ENCODE results near the gene TESK1. TPM values are rescaled to one million over a fixed set of nuclear protein-coding genes. Genes with fewer than 3 reads are reported as not detected.
"Not testable (repeated sequence)": the region's sequence is repeated elsewhere in the genome, so short reads cannot be mapped to it uniquely, and the experiment has no call there.

The TESK1 gene
- total RNA-seq, 4 donors from 2014 or later = 2.0 to 59.7 (median 15.5) TPM

DNA sequence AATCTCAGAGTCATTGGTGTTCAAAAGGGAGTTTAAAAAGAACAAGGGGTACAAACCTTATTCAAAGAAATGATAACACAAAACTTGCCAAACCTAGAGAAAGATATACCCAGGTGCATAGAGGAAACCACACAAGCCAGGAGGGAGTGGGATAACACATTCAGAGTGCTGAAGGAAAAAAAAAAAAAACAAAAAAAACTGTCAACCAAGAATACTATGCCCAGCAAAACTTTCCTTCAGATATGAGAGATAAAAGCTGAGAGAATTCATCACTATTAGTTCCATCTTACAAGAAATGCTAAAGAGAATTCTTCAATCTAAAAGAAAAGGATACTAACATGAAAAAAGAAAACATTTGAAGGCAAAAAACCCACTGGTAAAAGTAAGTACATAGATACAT lies 11.5 kb upstream of the TESK1 start:
- H3K27me3 ChIP-seq = no peaks in the 10 kb centered on the region
- intact Hi-C loops (cut with DNase I; ENCODE audit: low total_unique reads) = no loop called here
- no peak overlapping the region for H3K27ac ChIP-seq
- H3K9me3 ChIP-seq = peaks cover 0 to 11% of the 10 kb centered on the region in 2 donors
- no peaks in the 10 kb centered on the region for H3K4me1 ChIP-seq
- no peaks in the 10 kb centered on the region for H3K36me3 ChIP-seq
- no peak overlapping the region for H3K4me3 ChIP-seq
- no peak for TF ChIP-seq POLR2A (IDR thresholded peaks at IDR 0.05)
- TF ChIP-seq, protein P1, sequence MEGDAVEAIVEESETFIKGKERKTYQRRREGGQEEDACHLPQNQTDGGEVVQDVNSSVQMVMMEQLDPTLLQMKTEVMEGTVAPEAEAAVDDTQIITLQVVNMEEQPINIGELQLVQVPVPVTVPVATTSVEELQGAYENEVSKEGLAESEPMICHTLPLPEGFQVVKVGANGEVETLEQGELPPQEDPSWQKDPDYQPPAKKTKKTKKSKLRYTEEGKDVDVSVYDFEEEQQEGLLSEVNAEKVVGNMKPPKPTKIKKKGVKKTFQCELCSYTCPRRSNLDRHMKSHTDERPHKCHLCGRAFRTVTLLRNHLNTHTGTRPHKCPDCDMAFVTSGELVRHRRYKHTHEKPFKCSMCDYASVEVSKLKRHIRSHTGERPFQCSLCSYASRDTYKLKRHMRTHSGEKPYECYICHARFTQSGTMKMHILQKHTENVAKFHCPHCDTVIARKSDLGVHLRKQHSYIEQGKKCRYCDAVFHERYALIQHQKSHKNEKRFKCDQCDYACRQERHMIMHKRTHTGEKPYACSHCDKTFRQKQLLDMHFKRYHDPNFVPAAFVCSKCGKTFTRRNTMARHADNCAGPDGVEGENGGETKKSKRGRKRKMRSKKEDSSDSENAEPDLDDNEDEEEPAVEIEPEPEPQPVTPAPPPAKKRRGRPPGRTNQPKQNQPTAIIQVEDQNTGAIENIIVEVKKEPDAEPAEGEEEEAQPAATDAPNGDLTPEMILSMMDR (IDR thresholded peaks at IDR 0.05) = no peak
- no peak for DNase-seq

DNA sequence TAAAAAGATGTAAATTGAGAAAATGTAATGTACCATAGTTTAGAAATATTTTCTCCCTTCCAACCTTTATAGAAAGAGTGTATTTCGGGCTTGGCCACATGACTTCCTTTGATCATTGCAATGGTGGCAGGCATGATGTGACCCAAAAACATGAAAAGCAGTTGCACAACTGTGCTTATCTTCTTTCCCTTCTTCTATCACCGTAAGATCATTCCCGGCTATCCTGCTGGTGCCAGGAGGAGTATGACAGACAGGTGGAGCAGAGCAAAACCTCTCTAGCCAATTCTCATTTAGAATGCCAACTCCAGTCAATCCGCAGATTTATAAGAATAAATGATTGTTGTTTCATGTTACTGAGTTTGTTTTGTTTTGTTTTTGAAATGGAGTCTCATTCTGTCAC lies 10.6 kb upstream of the TESK1 start:
- Histone ChIP-seq H3K36me3 (no peaks in the 10 kb centered on the region), H3K4me3 (no peak overlapping the region), H3K4me1 (no peaks in the 10 kb centered on the region), H3K27ac (no peak overlapping the region), H3K9me3 (peaks cover 0 to 11% of the 10 kb centered on the region in 2 donors), H3K27me3 (no peaks in the 10 kb centered on the region)
- TF ChIP-seq POLR2A (IDR thresholded peaks at IDR 0.05) = no peak
- TF ChIP-seq, protein P1 (IDR thresholded peaks at IDR 0.05) = no peak
- intact Hi-C loops (cut with DNase I; ENCODE audit: low total_unique reads) = no loop called here
- no peak for DNase-seq

DNA sequence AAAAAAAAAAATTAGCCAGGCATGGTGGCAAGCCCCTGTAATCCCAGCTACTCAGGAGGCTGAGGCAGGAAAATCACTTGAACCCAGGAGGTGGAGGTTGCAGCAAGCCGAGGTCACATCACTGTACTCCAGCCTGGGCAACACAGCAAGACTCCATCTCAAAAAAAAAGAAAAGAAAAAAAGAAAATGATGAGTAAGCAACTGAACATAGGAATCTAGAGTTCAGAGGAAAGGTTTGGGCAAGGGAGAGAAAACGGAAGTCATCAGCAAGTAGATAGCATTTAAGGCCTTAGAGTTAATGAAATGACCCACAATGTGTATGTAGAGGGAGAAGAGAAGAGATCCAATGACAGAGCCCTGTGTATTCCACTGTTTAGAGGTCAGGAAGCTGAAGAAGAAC lies 8.2 kb upstream of the TESK1 start:
- H3K4me3 ChIP-seq; H3K4me1 ChIP-seq; DNase-seq; H3K27ac ChIP-seq; H3K36me3 ChIP-seq; H3K27me3 ChIP-seq; intact Hi-C loops (cut with DNase I; ENCODE audit: low total_unique reads): not testable (repeated sequence)
- peaks cover 0 to 11% of the 10 kb centered on the region in 2 donors for H3K9me3 ChIP-seq

DNA sequence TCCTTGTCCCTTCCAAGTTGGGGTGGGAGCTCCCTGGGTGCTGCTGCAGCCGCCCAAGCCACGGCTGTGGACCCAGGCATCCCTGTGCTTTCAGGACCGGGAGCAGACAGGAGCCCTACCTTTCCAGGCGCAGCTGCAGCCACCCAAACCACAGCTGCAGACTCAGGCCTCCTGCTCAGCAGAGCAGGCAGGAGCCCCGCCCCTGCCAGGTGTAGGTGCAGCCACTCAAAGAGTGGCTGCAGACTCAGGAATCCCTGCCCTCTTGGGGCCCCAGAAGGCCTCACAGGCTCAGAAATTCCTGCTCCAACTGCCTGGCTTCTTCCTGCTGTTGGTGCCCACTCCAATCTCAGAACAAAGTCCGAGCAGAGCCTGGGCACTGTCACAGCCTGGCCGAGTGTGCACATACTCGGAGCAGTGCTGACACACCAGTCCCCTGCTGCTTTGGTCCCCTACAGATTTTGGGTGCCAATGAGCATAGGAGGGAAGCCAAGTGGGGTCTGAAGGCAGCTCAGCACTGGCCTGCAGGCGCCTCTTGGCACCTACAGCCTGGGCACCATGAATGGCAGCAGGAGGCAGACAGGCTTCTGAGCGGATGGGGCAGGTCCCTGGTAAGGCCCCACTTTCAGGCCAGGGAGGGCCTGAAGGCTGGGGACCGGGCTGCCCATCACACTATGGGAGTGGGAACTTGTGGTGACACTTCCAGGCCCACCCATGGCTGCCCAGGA lies 6.0 kb upstream of the TESK1 start:
- TF ChIP-seq, protein P1 (IDR thresholded peaks at IDR 0.05) = no peak
- H3K36me3 ChIP-seq = no peaks in the 10 kb centered on the region
- no peak overlapping the region for H3K4me3 ChIP-seq
- no peaks in the 10 kb centered on the region for H3K9me3 ChIP-seq
- no peak for DNase-seq
- no peaks in the 10 kb centered on the region for H3K4me1 ChIP-seq
- no peak overlapping the region for H3K27ac ChIP-seq
- intact Hi-C loops (cut with DNase I; ENCODE audit: low total_unique reads) = no loop called here
- no peaks in the 10 kb centered on the region for H3K27me3 ChIP-seq

DNA sequence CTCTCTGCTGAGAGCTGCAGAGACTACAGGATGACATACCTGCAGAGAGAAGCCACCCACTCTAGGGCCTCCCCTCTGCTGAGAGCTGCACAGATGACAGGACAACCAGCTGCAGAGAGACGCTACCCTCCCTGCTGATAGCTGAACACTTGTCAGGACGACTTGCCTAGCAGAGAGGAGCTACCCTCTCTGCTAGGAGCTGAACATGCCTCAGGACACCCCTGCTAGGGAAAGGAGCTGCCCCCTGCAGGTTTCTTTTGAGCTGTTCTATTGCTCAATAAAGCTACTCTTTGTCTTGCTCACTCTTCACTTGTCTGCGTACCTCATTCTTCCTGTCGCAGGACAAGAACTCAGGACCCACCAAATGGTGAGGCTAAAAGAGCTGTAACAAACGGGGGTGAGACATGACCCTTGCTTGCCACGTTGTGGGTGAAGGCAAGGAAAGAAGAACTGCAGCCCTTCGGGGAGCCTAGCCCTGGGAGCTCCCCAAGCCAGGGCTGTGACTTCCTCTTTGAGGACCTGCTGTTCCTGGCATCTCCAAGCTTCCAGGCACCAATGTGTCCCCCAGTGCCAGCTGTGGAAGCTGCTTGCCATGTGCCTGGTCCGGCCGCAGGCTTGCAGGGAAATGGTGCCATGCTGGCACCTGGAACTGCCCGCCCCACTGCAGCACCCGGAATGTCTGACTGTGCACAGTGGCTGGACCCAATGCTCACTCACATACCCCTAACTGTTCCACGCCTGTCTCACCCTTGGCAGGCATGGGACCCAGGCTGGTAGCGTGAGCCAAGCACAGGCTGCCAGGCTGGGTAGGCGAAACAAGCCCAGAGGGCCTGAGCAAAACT lies 5.1 kb upstream of the TESK1 start:
- Histone ChIP-seq H3K27me3 (no peaks in the 10 kb centered on the region), H3K36me3 (no peaks in the 10 kb centered on the region), H3K4me3 (no peak overlapping the region), H3K9me3 (no peaks in the 10 kb centered on the region), H3K4me1 (no peaks in the 10 kb centered on the region), H3K27ac (no peak overlapping the region)
- DNase-seq = no peak
- intact Hi-C loops (cut with DNase I; ENCODE audit: low total_unique reads) = no loop called here
- TF ChIP-seq, protein P1 (IDR thresholded peaks at IDR 0.05) = no peak
- no peak for TF ChIP-seq POLR2A (IDR thresholded peaks at IDR 0.05)
